Erythroblast (primary cell): Measurements from ENCODE around the gene HTRA2.

ENCODE experiments used
- GATA1 ChIP-seq: IDR thresholded peaks from 2 replicates; pipeline ENCODE4 v1.6.1; 2011; ENCODE audit warnings: low read depth, mild to moderate bottlenecking, control low read depth, low read length, moderate library complexity
- POLR2A ChIP-seq: IDR thresholded peaks from 2 replicates; pipeline ENCODE4 v1.6.1; 2011; ENCODE audit warnings: mild to moderate bottlenecking, low read length

GRCh38 chr2:74491648-74492544 lies 37.8 kb upstream of the HTRA2 start:
- TF ChIP-seq POLR2A (no peak), GATA1 (no peak)
